ENCODE results near the gene SEMA3G. TPM values are rescaled to one million over a fixed set of nuclear protein-coding genes. Genes with fewer than 3 reads are reported as not detected.

Gene SEMA3G
- total RNA-seq, 4 donors from 2014 or later: 0.34 to 9.8 (median 3.4) TPM

- no peak for DNase-seq
- no peak overlapping the region for H3K4me3 ChIP-seq
- 86 to 87% methylated on average over 3 of the region's 9 CpGs for WGBS, 2 donors
- no peak for TF ChIP-seq CTCF (IDR thresholded peaks at IDR 0.05)
- TF ChIP-seq POLR2A (IDR thresholded peaks at IDR 0.05): no peak
- no peaks in the 10 kb centered on the region for H3K27me3 ChIP-seq
- peaks cover under 1 to 40% (median 14%) of the 10 kb centered on the region in 3 donors for H3K4me1 ChIP-seq
- no peaks in the 10 kb centered on the region for H3K9me3 ChIP-seq
- H3K27ac ChIP-seq: no peak overlapping the region
- intact Hi-C loops (cut with DNase I): no loop called here
- no peaks in the 10 kb centered on the region for H3K36me3 ChIP-seq
These were observed 6.1 kb downstream of the SEMA3G start for GRCh38 chr3:52438579-52439425.

GRCh38 chr3:52438104-52438376 is 6.9 kb downstream of the SEMA3G start:
- Histone ChIP-seq H3K36me3 (no peaks in the 10 kb centered on the region), H3K4me1 (peaks cover 8 to 48% (median 18%) of the 10 kb centered on the region in 3 donors), H3K9me3 (no peaks in the 10 kb centered on the region), H3K27me3 (no peaks in the 10 kb centered on the region), H3K4me3 (no peak overlapping the region), H3K27ac (no peak overlapping the region)
- TF ChIP-seq CTCF (IDR thresholded peaks at IDR 0.05): no peak
- no peak for TF ChIP-seq POLR2A (IDR thresholded peaks at IDR 0.05)
- intact Hi-C loops (cut with DNase I): no loop called here
- 40 to 53% methylated on average over 1 to 2 of the region's 6 CpGs for WGBS, 2 donors
- DNase-seq: no peak

GRCh38 chr3:52437326-52438103 is 7.4 kb downstream of the SEMA3G start:
- no peaks in the 10 kb centered on the region for H3K36me3 ChIP-seq

GRCh38 chr3:52436500-52437149 is 8.3 kb downstream of the SEMA3G start:
- no peak for DNase-seq
- TF ChIP-seq POLR2A (IDR thresholded peaks at IDR 0.05): no peak
- no peak for TF ChIP-seq CTCF (IDR thresholded peaks at IDR 0.05)
- no peak overlapping the region for H3K4me3 ChIP-seq
- intact Hi-C loops (cut with DNase I): no loop called here
- 67 to 86% methylated on average over 9 to 11 of the region's 13 CpGs for WGBS, 2 donors
- H3K36me3 ChIP-seq: no peaks in the 10 kb centered on the region
- no peak overlapping the region for H3K27ac ChIP-seq
- H3K9me3 ChIP-seq: no peaks in the 10 kb centered on the region
- H3K27me3 ChIP-seq: no peaks in the 10 kb centered on the region
- peaks cover 9 to 54% (median 18%) of the 10 kb centered on the region in 3 donors for H3K4me1 ChIP-seq

More at GRCh38 chr3:52437326-52438103, 7.4 kb downstream of the SEMA3G start:
- Histone ChIP-seq H3K4me1 (peaks cover 9 to 53% (median 18%) of the 10 kb centered on the region in 3 donors), H3K9me3 (no peaks in the 10 kb centered on the region), H3K27me3 (no peaks in the 10 kb centered on the region), H3K4me3 (no peak overlapping the region), H3K27ac (no peak overlapping the region)
- no peak for DNase-seq
- TF ChIP-seq POLR2A (IDR thresholded peaks at IDR 0.05) (no peak), CTCF (IDR thresholded peaks at IDR 0.05) (no peak)
- WGBS, 2 donors: no CpG with 5 or more reads among the region's 15 CpGs
- intact Hi-C loops (cut with DNase I): no loop called here
